Natural killer cell treated with Interleukin-12 subunit alpha and Interleukin-12 subunit beta and Interleukin-15 and Interleukin-18, amount 100 ng/mL, for 72 hours (primary cell): Measurements from ENCODE around the gene THRB. TPM values are rescaled to one million over a fixed set of nuclear protein-coding genes. Genes with fewer than 3 reads are reported as not detected.

Experiments
- ATAC-seq, 2 donors: fragments of 150-1000 bp; cut with Tn5 transposase in 1 of 2; sonication (Bioruptor Pico), chemical (Tn5 transposase) in 1 of 2; 2 replicates each; pipeline ENCODE4 v1.10.0; 2021
- DNase-seq: peaks from one replicate; pipeline ENCODE4 v3.0.0; 2022; ENCODE audit warnings: low spot score
- H3K27ac Mint-ChIP-seq, 2 donors: 1 replicate in 1 of 2; 2 replicates in 1 of 2; pipeline ENCODE4 v1.8.0; 2022; ENCODE audit warnings: mixed read lengths in 2 of 2, mild to moderate bottlenecking in 1 of 2, moderate library complexity in 1 of 2
- H3K27me3 Mint-ChIP-seq, 2 donors: 1 replicate in 1 of 2; 2 replicates in 1 of 2; pipeline ENCODE4 v1.8.0; 2022; ENCODE audit warnings: mixed read lengths in 2 of 2
- H3K36me3 Mint-ChIP-seq: one replicate; pipeline ENCODE4 v1.8.0; 2022; ENCODE audit warnings: mixed read lengths
- H3K4me1 Mint-ChIP-seq, 2 donors: 1 replicate in 1 of 2; 2 replicates in 1 of 2; pipeline ENCODE4 v1.8.0; 2022; ENCODE audit warnings: low read depth in 2 of 2, mixed read lengths in 2 of 2, mild to moderate bottlenecking in 1 of 2
- H3K4me3 Mint-ChIP-seq: one replicate; pipeline ENCODE4 v1.8.0; 2022; ENCODE audit warnings: mixed read lengths
- H3K9me3 Mint-ChIP-seq: 2 replicates; pipeline ENCODE4 v1.8.0; 2022; ENCODE audit warnings: mixed read lengths
- total RNA-seq, 2 donors: library from RNA; stranded (reverse); gene quantifications; one replicate each; pipeline ENCODE4 v1.2.3, GENCODE V29; 2022

The THRB gene
- total RNA-seq, 2 donors from 2014 or later = 0.22 TPM; not detected in 1

GRCh38 chr3:24166515-24166914 is 328.1 kb downstream of the THRB start:
- no peak for ATAC-seq

GRCh38 chr3:24165603-24165982 is 329.1 kb downstream of the THRB start:
- Mint-ChIP-seq H3K4me3 (no peak overlapping the region), H3K27me3 (peaks cover 0 to 7% of the 10 kb centered on the region in 2 donors), H3K27ac (no peak overlapping the region), H3K4me1 (peaks cover 0 to 3% of the 10 kb centered on the region in 2 donors), H3K36me3 (no peaks in the 10 kb centered on the region), H3K9me3 (no peaks in the 10 kb centered on the region)
- no peak for ATAC-seq
- no peak for DNase-seq

More at GRCh38 chr3:24166515-24166914, 328.1 kb downstream of the THRB start:
- Mint-ChIP-seq H3K27ac (no peak overlapping the region), H3K9me3 (no peaks in the 10 kb centered on the region), H3K4me1 (peaks cover 0 to 3% of the 10 kb centered on the region in 2 donors), H3K4me3 (no peak overlapping the region), H3K27me3 (peaks cover 0 to 7% of the 10 kb centered on the region in 2 donors), H3K36me3 (no peaks in the 10 kb centered on the region)
- DNase-seq = no peak

- Mint-ChIP-seq H3K27me3 (peaks cover 2 to 7% of the 10 kb centered on the region in 2 donors), H3K9me3 (peaks cover under 1% of the 10 kb centered on the region), H3K27ac (no peak overlapping the region), H3K4me3 (no peak overlapping the region), H3K4me1 (peaks cover 0 to 3% of the 10 kb centered on the region in 2 donors), H3K36me3 (no peaks in the 10 kb centered on the region)
- DNase-seq (no peak), ATAC-seq (no peak)
These were observed 329.6 kb downstream of the THRB start for GRCh38 chr3:24164967-24165602.

DNA sequence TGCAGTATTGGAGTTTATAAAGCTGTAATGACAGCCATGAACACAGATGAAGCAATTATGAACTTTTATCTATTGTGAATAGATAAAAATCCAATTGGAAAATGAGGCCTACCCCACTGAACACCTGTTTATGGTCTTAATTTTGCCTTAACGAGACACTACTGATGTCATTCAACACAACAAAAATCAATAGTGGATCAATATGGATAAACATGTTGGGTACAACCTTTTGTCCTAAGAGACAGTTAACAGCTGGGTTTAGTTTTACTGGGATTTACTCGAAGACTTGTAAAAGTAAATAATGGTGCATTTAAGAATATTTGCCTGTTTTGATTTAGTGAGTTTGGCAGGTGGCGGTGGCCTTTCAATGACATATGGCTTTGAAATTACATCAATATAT is 331.7 kb downstream of the THRB start:
- no peak overlapping the region for H3K4me3 Mint-ChIP-seq
- H3K9me3 Mint-ChIP-seq = peaks cover 4% of the 10 kb centered on the region
- no peak overlapping the region for H3K27ac Mint-ChIP-seq
- H3K36me3 Mint-ChIP-seq = no peaks in the 10 kb centered on the region
- DNase-seq = no peak
- H3K27me3 Mint-ChIP-seq = peaks cover 6 to 7% of the 10 kb centered on the region in 2 donors
- peaks cover 0 to 7% of the 10 kb centered on the region in 2 donors for H3K4me1 Mint-ChIP-seq
- no peak for ATAC-seq

- Mint-ChIP-seq H3K27ac (no peak overlapping the region), H3K9me3 (peaks cover 4% of the 10 kb centered on the region), H3K36me3 (no peaks in the 10 kb centered on the region), H3K4me3 (no peak overlapping the region), H3K4me1 (peaks cover 0 to 7% of the 10 kb centered on the region in 2 donors), H3K27me3 (peaks cover 6% of the 10 kb centered on the region in 2 donors)
- DNase-seq (no peak), ATAC-seq (no peak)
These were observed 332.8 kb downstream of the THRB start for GRCh38 chr3:24161841-24162240.

- ATAC-seq = no peak
- H3K27me3 Mint-ChIP-seq = peaks cover 0 to 6% of the 10 kb centered on the region in 2 donors
These were observed 334.1 kb downstream of the THRB start for GRCh38 chr3:24160424-24161095.

GRCh38 chr3:24158761-24159454 is 335.7 kb downstream of the THRB start:
- H3K27me3 Mint-ChIP-seq = peaks cover 0 to 9% of the 10 kb centered on the region in 2 donors
- H3K9me3 Mint-ChIP-seq = peaks cover 4% of the 10 kb centered on the region
- no peaks in the 10 kb centered on the region for H3K36me3 Mint-ChIP-seq
- H3K4me1 Mint-ChIP-seq = peaks cover 9 to 27% of the 10 kb centered on the region in 2 donors
- ATAC-seq (peak in 1 of 2 donors; percentile 47), DNase-seq (no peak)
- H3K27ac Mint-ChIP-seq = peak overlapping the region in 1 of 2 donors; percentile 48
- H3K4me3 Mint-ChIP-seq = peak overlapping the region; percentile 1

More at GRCh38 chr3:24160424-24161095, 334.1 kb downstream of the THRB start:
- H3K9me3 Mint-ChIP-seq = peaks cover 4% of the 10 kb centered on the region
- no peaks in the 10 kb centered on the region for H3K36me3 Mint-ChIP-seq
- H3K4me1 Mint-ChIP-seq = peaks cover 0 to 13% of the 10 kb centered on the region in 2 donors
- H3K27ac Mint-ChIP-seq = no peak overlapping the region
- H3K4me3 Mint-ChIP-seq = no peak overlapping the region
- DNase-seq = no peak

DNA sequence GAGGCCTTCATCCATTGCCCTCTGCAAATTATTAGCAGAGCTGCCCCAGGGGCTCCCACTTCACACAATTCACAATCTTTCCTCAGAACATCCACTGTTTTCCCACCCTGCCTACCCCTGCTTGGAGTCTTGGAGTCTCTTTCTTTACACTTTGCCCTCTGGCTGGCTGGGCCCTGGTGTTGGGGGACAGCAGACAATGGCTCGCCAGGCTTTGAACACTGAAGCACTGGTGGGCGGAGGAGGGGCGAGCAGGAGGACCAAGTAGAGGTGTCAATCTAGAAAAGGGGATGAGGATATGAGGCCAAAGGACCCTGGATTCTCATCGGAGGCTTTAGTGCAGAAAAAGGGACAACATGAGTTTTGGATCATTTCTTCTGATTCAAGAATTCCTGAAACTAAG is 337.5 kb downstream of the THRB start:
- Mint-ChIP-seq H3K4me3 (no peak overlapping the region), H3K4me1 (peaks cover 9 to 28% of the 10 kb centered on the region in 2 donors)

DNA sequence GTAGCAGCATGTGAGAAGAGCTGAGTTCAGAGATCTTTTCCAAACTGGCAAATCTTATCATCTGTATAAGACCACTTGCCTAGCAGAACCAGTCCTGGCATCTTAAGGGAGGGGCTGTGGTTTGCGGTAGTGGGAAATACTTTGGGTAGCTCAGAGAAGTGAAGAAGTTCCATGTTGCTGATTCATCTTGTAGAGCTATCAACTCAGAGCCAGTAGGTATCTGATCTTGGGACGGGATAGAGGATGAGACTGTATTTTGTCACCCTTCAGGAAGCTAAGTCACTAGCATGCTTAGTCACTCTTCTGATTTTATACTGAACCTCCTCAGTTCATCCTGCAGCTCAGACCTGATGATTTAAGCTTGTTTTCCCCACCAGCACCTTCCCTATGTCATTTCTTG is 338.2 kb downstream of the THRB start:
- DNase-seq (no peak), ATAC-seq (peak; percentile 51 to 61)
- Mint-ChIP-seq H3K9me3 (peaks cover 4% of the 10 kb centered on the region), H3K27ac (peak overlapping the region; percentile 21 to 94), H3K36me3 (no peaks in the 10 kb centered on the region), H3K4me3 (peak overlapping the region; percentile 29), H3K27me3 (peaks cover 0 to 9% of the 10 kb centered on the region in 2 donors), H3K4me1 (peaks cover 9 to 28% of the 10 kb centered on the region in 2 donors)

More for the DNA sequence above, 337.5 kb downstream of the THRB start:
- Mint-ChIP-seq H3K27me3 (peaks cover 0 to 9% of the 10 kb centered on the region in 2 donors), H3K9me3 (peaks cover 4% of the 10 kb centered on the region), H3K27ac (peak overlapping the region in 1 of 2 donors; percentile 94), H3K36me3 (no peaks in the 10 kb centered on the region)
- no peak for ATAC-seq
- DNase-seq = no peak

DNA sequence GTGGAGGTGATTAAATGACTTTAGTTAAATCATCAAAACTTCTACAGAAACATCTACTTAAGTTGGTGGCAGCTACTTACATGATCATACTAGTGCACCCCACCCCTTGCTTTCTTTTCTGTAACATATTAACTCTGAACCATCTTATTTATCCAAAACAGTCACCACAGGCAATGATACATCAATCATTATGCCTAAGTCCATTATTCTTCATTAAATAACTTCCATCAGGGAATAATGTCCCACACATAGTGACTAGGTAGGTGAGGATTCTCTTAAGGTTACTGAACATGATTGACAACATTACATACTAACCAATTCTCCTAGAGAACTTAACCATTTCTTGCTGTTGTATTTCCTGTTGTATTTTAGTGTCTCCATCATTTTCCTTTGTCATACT is 339.4 kb downstream of the THRB start:
- ATAC-seq (no peak), DNase-seq (no peak)
- Mint-ChIP-seq H3K9me3 (peaks cover 4% of the 10 kb centered on the region), H3K36me3 (peaks cover 4% of the 10 kb centered on the region), H3K4me3 (peak overlapping the region; percentile 44), H3K27ac (peak overlapping the region; percentile 87 to 94), H3K27me3 (peaks cover 6 to 8% of the 10 kb centered on the region in 2 donors), H3K4me1 (peaks cover 9 to 28% of the 10 kb centered on the region in 2 donors)

DNA sequence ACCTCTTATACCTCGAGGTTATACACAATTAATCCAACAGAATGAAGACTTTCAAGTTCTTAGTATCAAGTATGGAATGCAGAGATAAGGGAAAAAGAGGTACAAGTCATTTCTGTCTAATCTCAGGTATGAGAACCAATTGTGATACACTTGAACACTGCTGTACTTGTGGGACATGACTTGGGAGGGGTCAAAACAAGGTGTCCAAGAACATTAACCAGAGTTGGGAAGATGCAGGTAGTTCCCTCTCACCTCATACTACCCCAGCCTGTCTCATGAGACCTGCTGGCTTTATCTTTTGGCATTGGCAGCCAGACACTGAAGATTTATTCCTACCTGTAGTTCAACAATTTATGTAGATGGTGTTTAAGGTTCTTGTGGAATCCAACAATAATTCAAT is 339.9 kb downstream of the THRB start:
- peak overlapping the region; percentile 87 to 94 for H3K27ac Mint-ChIP-seq
- H3K27me3 Mint-ChIP-seq = peaks cover 3 to 6% of the 10 kb centered on the region in 2 donors
- H3K9me3 Mint-ChIP-seq = peaks cover under 1% of the 10 kb centered on the region
- H3K36me3 Mint-ChIP-seq = peaks cover 4% of the 10 kb centered on the region
- DNase-seq (no peak), ATAC-seq (peak in 1 of 2 donors; percentile 48)
- peak overlapping the region; percentile 44 for H3K4me3 Mint-ChIP-seq
- H3K4me1 Mint-ChIP-seq = peaks cover 9 to 28% of the 10 kb centered on the region in 2 donors

GRCh38 chr3:24154013-24154695 is 340.5 kb downstream of the THRB start:
- peaks cover 9 to 28% of the 10 kb centered on the region in 2 donors for H3K4me1 Mint-ChIP-seq
- ATAC-seq (peak; percentile 74 to 75), DNase-seq (no peak)
- H3K9me3 Mint-ChIP-seq = no peaks in the 10 kb centered on the region
- peak overlapping the region; percentile 44 for H3K4me3 Mint-ChIP-seq
- H3K36me3 Mint-ChIP-seq = peaks cover 4% of the 10 kb centered on the region
- H3K27ac Mint-ChIP-seq = peak overlapping the region; percentile 87 to 94
- H3K27me3 Mint-ChIP-seq = peaks cover 3 to 6% of the 10 kb centered on the region in 2 donors

DNA sequence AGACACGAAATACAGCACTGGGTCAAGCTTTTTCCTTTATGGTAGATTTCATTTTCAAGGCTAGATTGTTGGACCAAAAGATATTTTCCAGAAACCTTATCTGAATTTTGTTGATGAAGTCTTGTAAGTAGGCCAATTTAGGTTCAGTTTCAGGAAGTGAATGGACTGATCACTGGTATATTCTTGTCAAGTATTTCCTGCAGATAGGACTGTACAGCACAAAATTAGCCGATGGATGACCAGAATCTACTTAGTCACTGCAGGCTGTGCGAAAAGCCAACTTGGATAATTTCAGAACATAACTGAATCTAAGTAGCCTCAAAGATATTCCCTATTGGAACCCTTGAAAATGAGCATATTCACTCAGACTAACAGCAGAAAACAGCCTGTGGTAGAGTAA is 343.1 kb downstream of the THRB start:
- ATAC-seq = no peak
- peaks cover 3 to 6% of the 10 kb centered on the region in 2 donors for H3K27me3 Mint-ChIP-seq
- no peak overlapping the region for H3K4me3 Mint-ChIP-seq
- no peak overlapping the region for H3K27ac Mint-ChIP-seq
- peaks cover 4% of the 10 kb centered on the region for H3K36me3 Mint-ChIP-seq
- no peak for DNase-seq
- H3K4me1 Mint-ChIP-seq = peaks cover 9 to 18% of the 10 kb centered on the region in 2 donors
- no peaks in the 10 kb centered on the region for H3K9me3 Mint-ChIP-seq
